WTC11 (cell line): ENCODE measurements around the gene CDH18. TPM values are rescaled to one million over a fixed set of nuclear protein-coding genes. Genes with fewer than 3 reads are reported as not detected.

ENCODE experiments used
- ATAC-seq: fragments of 200-7000 bp; cut with Tn5 transposase; 2 replicates; pipeline ENCODE4 v1.10.0; 2021; ENCODE audit warnings: mild to moderate bottlenecking, moderate library complexity
- CTCF ChIA-PET: fragments of 300-600 bp; sonication (Branson Sonifier 250); formaldehyde crosslinking; loops from one replicate; lab custom pipeline; 2021; ENCODE audit warnings: antibody characterized with exemption; lab: Charles Lee
- POLR2A ChIA-PET: fragments of 350-600 bp; sonication (Branson Sonifier 250); formaldehyde crosslinking; loops from one replicate; lab custom pipeline; 2021; ENCODE audit warnings: antibody characterized with exemption; lab: Charles Lee
- DNase-seq: peaks from one replicate; pipeline ENCODE4 v3.0.0; 2021; ENCODE audit warnings: low spot score
- H3K27ac Mint-ChIP-seq: 2 replicates; pipeline ENCODE4 v1.8.0; 2021; ENCODE audit warnings: mixed read lengths
- H3K27me3 Mint-ChIP-seq: 2 replicates; pipeline ENCODE4 v1.8.0; 2021; ENCODE audit warnings: low read depth, mild to moderate bottlenecking, moderate library complexity, mixed read lengths
- H3K36me3 Mint-ChIP-seq: 2 replicates; pipeline ENCODE4 v1.8.0; 2021; ENCODE audit warnings: mixed read lengths
- H3K4me1 Mint-ChIP-seq: 2 replicates; pipeline ENCODE4 v1.8.0; 2022; ENCODE audit warnings: mixed read lengths
- H3K4me3 Mint-ChIP-seq: 2 replicates; pipeline ENCODE4 v1.8.0; 2021; ENCODE audit warnings: mild to moderate bottlenecking, moderate library complexity, mixed read lengths
- H3K9me3 Mint-ChIP-seq: 2 replicates; pipeline ENCODE4 v1.8.0; 2021; ENCODE audit warnings: mixed read lengths
- CBFB ChIP-seq: sonication (generic); formaldehyde crosslinking; IDR thresholded peaks from 2 replicates; pipeline ENCODE4 v1.8.1; 2022; ENCODE audit warnings: mild to moderate bottlenecking, low read depth, missing genetic modification reagents
- CREB1 ChIP-seq: sonication (generic); formaldehyde crosslinking; IDR thresholded peaks from 2 replicates; pipeline ENCODE4 v1.8.0; 2023; ENCODE audit warnings: mild to moderate bottlenecking, missing genetic modification reagents
- ELF4 ChIP-seq: sonication (generic); formaldehyde crosslinking; IDR thresholded peaks from 2 replicates; pipeline ENCODE4 v1.8.1; 2022; ENCODE audit warnings: low read depth, mild to moderate bottlenecking, moderate library complexity, missing genetic modification reagents
- ETV6 ChIP-seq: sonication (generic); formaldehyde crosslinking; IDR thresholded peaks from 2 replicates; pipeline ENCODE4 v1.8.1; 2022; ENCODE audit warnings: mild to moderate bottlenecking, missing genetic modification reagents
- FOXP4 ChIP-seq: sonication (generic); formaldehyde crosslinking; IDR thresholded peaks from 2 replicates; pipeline ENCODE4 v1.8.0; 2022; ENCODE audit warnings: mild to moderate bottlenecking, missing genetic modification reagents
- GTF2I ChIP-seq: fragments of 250-450 bp; sonication (Bioruptor Pico); conservative IDR thresholded peaks from 2 replicates; pipeline ENCODE4 v1.4.0; 2021; ENCODE audit warnings: mild to moderate bottlenecking
- MXD4 ChIP-seq: fragments of 250-450 bp; sonication (Bioruptor Pico); IDR thresholded peaks from 2 replicates; pipeline ENCODE4 v1.8.0; 2021; ENCODE audit warnings: mild to moderate bottlenecking, moderate library complexity, borderline replicate concordance
- NFE2L1 ChIP-seq: sonication (generic); formaldehyde crosslinking; IDR thresholded peaks from 2 replicates; pipeline ENCODE4 v1.8.1; 2023; ENCODE audit warnings: missing genetic modification reagents
- NFYB ChIP-seq: sonication (generic); formaldehyde crosslinking; conservative IDR thresholded peaks from 2 replicates; pipeline ENCODE4 v1.8.0; 2022; ENCODE audit warnings: low read depth, missing genetic modification reagents
- NR2C2 ChIP-seq: sonication (generic); formaldehyde crosslinking; IDR thresholded peaks from 2 replicates; pipeline ENCODE4 v1.8.0; 2022; ENCODE audit warnings: mild to moderate bottlenecking, missing genetic modification reagents
- PRDM15 ChIP-seq: sonication (generic); formaldehyde crosslinking; IDR thresholded peaks from 2 replicates; pipeline ENCODE4 v1.8.0; 2022; ENCODE audit warnings: missing genetic modification reagents
- RELA ChIP-seq: sonication (generic); formaldehyde crosslinking; IDR thresholded peaks from 2 replicates; pipeline ENCODE4 v1.8.1; 2022; ENCODE audit warnings: missing genetic modification reagents, mild to moderate bottlenecking, borderline replicate concordance
- RORB ChIP-seq: fragments of 250-450 bp; sonication (Bioruptor Pico); IDR thresholded peaks from 2 replicates; pipeline ENCODE4 v1.9.0; 2021; ENCODE audit warnings: mild to moderate bottlenecking
- STAT6 ChIP-seq: sonication (generic); formaldehyde crosslinking; conservative IDR thresholded peaks from 2 replicates; pipeline ENCODE4 v1.8.1; 2023; ENCODE audit warnings: mild to moderate bottlenecking, low read depth, missing genetic modification reagents, moderate library complexity
- TEAD1 ChIP-seq: sonication (generic); formaldehyde crosslinking; IDR thresholded peaks from 2 replicates; pipeline ENCODE4 v1.8.0; 2022; ENCODE audit warnings: mild to moderate bottlenecking, missing genetic modification reagents
- ZBTB21 ChIP-seq: sonication (generic); formaldehyde crosslinking; IDR thresholded peaks from 2 replicates; pipeline ENCODE4 v1.8.1; 2023; ENCODE audit warnings: mild to moderate bottlenecking, missing genetic modification reagents, borderline replicate concordance
- ZMAT4 ChIP-seq: fragments of 250-450 bp; sonication (Bioruptor Pico); IDR thresholded peaks from 2 replicates; pipeline ENCODE4 v1.9.0; 2021; ENCODE audit warnings: mild to moderate bottlenecking
- ZNF219 ChIP-seq: sonication (generic); formaldehyde crosslinking; IDR thresholded peaks from 2 replicates; pipeline ENCODE4 v1.8.0; 2023; ENCODE audit warnings: missing genetic modification reagents, mild to moderate bottlenecking, borderline replicate concordance
- ZNF263 ChIP-seq: sonication (generic); formaldehyde crosslinking; IDR thresholded peaks from 2 replicates; pipeline ENCODE4 v1.8.1; 2022; ENCODE audit warnings: low read depth, mild to moderate bottlenecking, moderate library complexity, missing genetic modification reagents
- ZNF416 ChIP-seq: fragments of 250-450 bp; sonication (Bioruptor Pico); IDR thresholded peaks from 2 replicates; pipeline ENCODE4 v1.9.0; 2021; ENCODE audit warnings: mild to moderate bottlenecking, inconsistent platforms
- ZNF671 ChIP-seq: fragments of 250-450 bp; sonication (Bioruptor Pico); IDR thresholded peaks from 2 replicates; pipeline ENCODE4 v1.8.0; 2021; ENCODE audit warnings: mild to moderate bottlenecking
- ZSCAN18 ChIP-seq: fragments of 250-450 bp; sonication (Bioruptor Pico); IDR thresholded peaks from 2 replicates; pipeline ENCODE4 v2.1.2; 2022; ENCODE audit warnings: mild to moderate bottlenecking, moderate library complexity
- total RNA-seq: library from RNA; stranded (reverse); gene quantifications from 3 replicates; pipeline ENCODE4 v1.2.3, GENCODE V29; 2021

Gene CDH18
- total RNA-seq, 1 experiment from 2014 or later, result 0.24 TPM

GRCh38 chr5:19927919-19928318, 60.1 kb downstream of the CDH18 start:
- Mint-ChIP-seq H3K27me3 (peaks cover 23% of the 10 kb centered on the region), H3K4me1 (peaks cover 37% of the 10 kb centered on the region), H3K36me3 (no peaks in the 10 kb centered on the region), H3K4me3 (peak overlapping the region; percentile 10), H3K27ac (no peak overlapping the region)
- DNase-seq (peak; percentile 52), ATAC-seq (peak; percentile 96)
- ChIA-PET POLR2A (no interaction called here), CTCF (no interaction called here)
- TF ChIP-seq ZBTB21 (CRISPR knock-in tag) (no peak), CREB1 (CRISPR knock-in tag) (no peak), RELA (no peak), TEAD1 (CRISPR knock-in tag) (peak; percentile 64; the same call in 1 of the 2 replicates), ETV6 (0 out of 2 replicates have a peak, but pooled peaks have one; percentile 44), ZSCAN18 (CRISPR knock-in tag) (no peak), GTF2I (CRISPR knock-in tag) (no peak), ZNF219 (CRISPR knock-in tag) (no peak), FOXP4 (CRISPR knock-in tag) (peak; percentile 98), CBFB (no peak), STAT6 (no peak), ZNF671 (CRISPR knock-in tag) (no peak), ZMAT4 (CRISPR knock-in tag) (0 out of 2 replicates have a peak, but pooled peaks have one; percentile 21), NR2C2 (no peak), RORB (CRISPR knock-in tag) (no peak), ELF4 (CRISPR knock-in tag) (no peak), ZNF263 (CRISPR knock-in tag) (no peak), ZNF416 (CRISPR knock-in tag) (no peak), NFE2L1 (no peak), NFYB (CRISPR knock-in tag) (no peak)
- TF ChIP-seq, all 79 proteins: peak for 4
- no peaks in the 10 kb centered on the region for H3K9me3 Mint-ChIP-seq

- H3K4me1 Mint-ChIP-seq, result peaks cover 37% of the 10 kb centered on the region
- H3K4me3 Mint-ChIP-seq, result no peak overlapping the region
- H3K27ac Mint-ChIP-seq, result no peak overlapping the region
- ChIA-PET CTCF (no interaction called here), POLR2A (no interaction called here)
- DNase-seq (no peak), ATAC-seq (no peak)
- no peak for TF ChIP-seq ZNF219 (CRISPR knock-in tag)
- TF ChIP-seq ETV6, result no peak
- TF ChIP-seq MXD4 (CRISPR knock-in tag), result no peak
- no peak for TF ChIP-seq TEAD1 (CRISPR knock-in tag)
- TF ChIP-seq RELA, result no peak
- no peak for TF ChIP-seq ZNF263 (CRISPR knock-in tag)
- TF ChIP-seq PRDM15 (CRISPR knock-in tag), result no peak
- TF ChIP-seq, all 79 proteins: peak for 0
- H3K27me3 Mint-ChIP-seq, result peaks cover 23% of the 10 kb centered on the region
- H3K9me3 Mint-ChIP-seq, result no peaks in the 10 kb centered on the region
- no peaks in the 10 kb centered on the region for H3K36me3 Mint-ChIP-seq
These were observed 60.8 kb downstream of the CDH18 start for GRCh38 chr5:19927170-19927569.
